ENCODE data around the gene SCNN1B. TPM values are rescaled to one million over a fixed set of nuclear protein-coding genes. Genes with fewer than 3 reads are reported as not detected.

Gene SCNN1B
- total and polyA plus RNA-seq, 2 of the 13 experiments (the other 11 are each of a cell fraction or from before 2014, with no cell fraction given): not detected

DNA sequence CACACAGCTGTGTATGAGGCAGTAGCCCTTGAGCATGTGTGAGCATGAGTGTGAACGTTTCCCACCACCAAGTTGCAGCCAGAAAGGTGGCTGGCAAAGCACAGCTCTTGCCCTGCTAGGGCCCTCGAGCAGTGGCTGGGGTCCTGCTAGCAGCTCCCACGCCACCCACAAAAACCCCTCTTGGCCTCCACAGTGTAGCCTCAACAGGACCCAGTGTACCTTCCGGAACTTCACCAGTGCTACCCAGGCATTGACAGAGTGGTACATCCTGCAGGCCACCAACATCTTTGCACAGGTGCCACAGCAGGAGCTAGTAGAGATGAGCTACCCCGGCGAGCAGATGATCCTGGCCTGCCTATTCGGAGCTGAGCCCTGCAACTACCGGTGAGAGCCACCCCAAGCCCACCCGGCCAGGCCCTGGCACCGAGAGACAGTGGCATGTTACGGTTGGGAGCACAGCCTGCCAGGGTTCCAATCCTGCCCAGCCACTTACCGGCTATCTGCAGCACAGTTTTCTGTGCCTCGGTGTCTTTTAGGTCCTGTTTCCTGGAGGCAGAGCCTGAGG is 53.1 kb downstream of the SCNN1B start (continued):
- TF ChIP-seq, protein P1, sequence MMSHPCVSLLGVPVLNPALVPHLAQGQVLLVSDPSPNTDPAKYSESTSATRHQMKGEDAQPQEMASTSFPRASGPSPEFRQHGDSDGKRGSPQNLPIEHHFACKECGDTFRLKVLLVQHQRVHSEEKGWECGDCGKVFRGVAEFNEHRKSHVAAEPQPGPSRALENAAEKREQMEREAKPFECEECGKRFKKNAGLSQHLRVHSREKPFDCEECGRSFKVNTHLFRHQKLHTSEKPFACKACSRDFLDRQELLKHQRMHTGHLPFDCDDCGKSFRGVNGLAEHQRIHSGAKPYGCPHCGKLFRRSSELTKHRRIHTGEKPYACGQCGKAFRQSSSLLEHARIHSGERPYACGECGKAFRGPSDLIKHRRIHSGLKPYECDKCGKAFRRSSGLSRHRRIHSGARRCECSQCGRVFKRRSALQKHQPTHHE (CRISPR knock-in tag; IDR thresholded peaks at IDR 0.05; ENCODE audit: borderline replicate concordance): no peak
- no peak for TF ChIP-seq ZNF792 (CRISPR knock-in tag; IDR thresholded peaks at IDR 0.05)

DNA sequence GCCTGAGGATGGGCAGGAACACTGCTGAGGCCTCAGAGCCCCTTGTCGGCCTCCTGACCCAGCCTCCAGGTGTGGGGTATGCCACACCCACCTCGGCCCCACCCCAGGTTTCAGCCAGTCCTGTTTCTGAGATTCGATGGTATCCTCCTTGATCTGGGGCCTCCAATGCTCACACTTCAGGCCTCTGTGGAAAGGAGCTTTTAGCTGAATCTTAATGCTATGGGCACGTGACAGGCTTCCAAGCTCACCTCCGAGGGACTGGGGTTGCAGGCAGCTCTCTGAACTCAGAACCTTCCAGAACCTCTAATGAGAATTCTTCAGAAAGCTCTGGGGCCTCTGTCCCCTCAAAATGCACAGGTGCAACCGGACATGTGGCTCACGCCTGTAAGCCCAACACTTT is 54.8 kb downstream of the SCNN1B start:
- Histone ChIP-seq H3K4me2 (ENCODE audit: low read depth, low read length) (no peak overlapping the region), H3K9ac (ENCODE audit: insufficient read depth, low read depth, low read length) (no peak overlapping the region), H3K27ac (ENCODE audit: extremely low read length, insufficient read depth, low read length) (no peak overlapping the region), H3K79me2 (ENCODE audit: insufficient read depth, low read length) (no peaks in the 10 kb centered on the region), H3K4me1 (ENCODE audit: insufficient read depth, low read length) (no peaks in the 10 kb centered on the region), H3K9me3 (ENCODE audit: low read length) (no peaks in the 10 kb centered on the region), H3K27me3 (ENCODE audit: control insufficient read depth in 1 of 2, insufficient read depth in 2 of 2, low read length in 2 of 2) (peaks cover 2 to 45% of the 10 kb centered on the region in 2 experiments; a peak in 4 of 5 replicates), H4K20me1 (ENCODE audit: insufficient read depth, low read length) (no peaks in the 10 kb centered on the region), H2AFZ (ENCODE audit: low read length) (no peak overlapping the region), H3K36me3 (replicated peaks in 1 of 2; ENCODE audit: control insufficient read depth in 1 of 2, insufficient read depth in 2 of 2, low read length in 2 of 2) (no peaks in the 10 kb centered on the region), H3K4me3 (replicated peaks in 1 of 3; ENCODE audit: insufficient read depth in 1 of 3, low read depth in 2 of 3, low read length in 3 of 3) (no peak overlapping the region)
- no TSS peak for BruUV-seq (replicated peaks)
- POLR2A ChIA-PET: no interaction called here
- TF ChIP-seq ZKSCAN8 (CRISPR knock-in tag; IDR thresholded peaks at IDR 0.05; ENCODE audit: borderline replicate concordance) (no peak), ZNF335 (CRISPR knock-in tag; IDR thresholded peaks at IDR 0.05) (no peak)
- TF ChIP-seq, protein P2, sequence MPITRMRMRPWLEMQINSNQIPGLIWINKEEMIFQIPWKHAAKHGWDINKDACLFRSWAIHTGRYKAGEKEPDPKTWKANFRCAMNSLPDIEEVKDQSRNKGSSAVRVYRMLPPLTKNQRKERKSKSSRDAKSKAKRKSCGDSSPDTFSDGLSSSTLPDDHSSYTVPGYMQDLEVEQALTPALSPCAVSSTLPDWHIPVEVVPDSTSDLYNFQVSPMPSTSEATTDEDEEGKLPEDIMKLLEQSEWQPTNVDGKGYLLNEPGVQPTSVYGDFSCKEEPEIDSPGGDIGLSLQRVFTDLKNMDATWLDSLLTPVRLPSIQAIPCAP (CRISPR knock-in tag; IDR thresholded peaks at IDR 0.05; ENCODE audit: low read depth): no peak
- TF ChIP-seq, protein P3, sequence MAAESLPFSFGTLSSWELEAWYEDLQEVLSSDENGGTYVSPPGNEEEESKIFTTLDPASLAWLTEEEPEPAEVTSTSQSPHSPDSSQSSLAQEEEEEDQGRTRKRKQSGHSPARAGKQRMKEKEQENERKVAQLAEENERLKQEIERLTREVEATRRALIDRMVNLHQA (CRISPR knock-in tag; IDR thresholded peaks at IDR 0.05): no peak
- in situ Hi-C loops (cut with HindIII; ENCODE audit: extremely low pct_ligation_motif_present, low pct_unique_long_range_greater_than_20kb) (no loop called here), intact Hi-C loops (cut with micrococcal nuclease; ENCODE audit: unreplicated experiment) (no loop called here)
- ATAC-seq: no peak
- FAIRE-seq: no peak
- DNase-seq (ENCODE audit: low spot score): no peak
- CTCF ChIA-PET (ENCODE audit: low intra/inter-chr PET ratio, low total read pairs): no interaction called here
- WGBS (ENCODE audit: low lambda C conversion rate): 21% methylated on average over 7 of the region's 7 CpGs

Measured in HepG2 (cell line).